NOMO-1 treated with DMSO at 0.1 percent for 48 hours (cell line): Measurements from ENCODE around the gene NCAPH2.

Experiments
- DNase-seq: peaks from one replicate; lab custom pipeline; 2025; ENCODE audit not compliant: unreplicated experiment; lab: John Stamatoyannopoulos, UW

Gene NCAPH2

GRCh38 chr22:50489363-50490243, 18.4 kb upstream of the NCAPH2 start:
- DNase-seq, result no peak

DNA sequence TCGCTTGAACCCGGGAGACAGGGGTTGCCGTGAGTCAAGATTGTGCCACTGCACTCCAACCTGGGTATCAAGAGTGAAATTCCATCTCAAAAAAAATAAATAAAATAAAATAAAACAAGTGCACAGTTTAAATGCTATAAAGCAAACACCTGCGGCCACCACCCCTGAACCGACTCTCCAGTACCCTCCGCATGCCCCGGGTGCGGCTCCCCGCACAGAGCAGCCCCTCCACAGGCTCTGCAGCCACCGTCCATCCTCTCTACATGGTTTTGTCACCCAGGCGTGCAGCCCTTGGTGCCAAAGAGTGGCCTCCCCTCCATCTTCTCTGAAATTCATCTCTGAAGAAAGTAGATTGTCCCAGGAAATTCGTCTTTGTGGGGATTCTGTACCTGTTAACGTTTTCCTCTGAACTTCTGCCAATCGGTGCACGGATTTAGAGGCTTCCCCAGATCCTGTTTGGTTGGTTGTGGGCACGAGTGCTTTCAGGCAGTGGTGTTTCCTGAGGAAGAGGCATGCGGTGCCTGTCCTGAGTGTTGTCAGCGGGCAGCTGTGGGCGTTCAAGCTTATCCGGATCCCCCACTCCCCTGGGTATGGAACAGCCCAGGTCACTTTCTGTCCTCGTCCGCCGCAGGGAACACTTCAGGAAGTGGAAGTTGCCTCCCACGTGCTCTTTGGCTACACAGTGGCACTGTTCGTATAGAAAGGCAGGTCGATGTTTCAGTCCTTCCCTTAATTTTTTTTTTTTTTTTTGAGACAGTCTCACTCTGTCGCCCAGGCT, 17.3 kb upstream of the NCAPH2 start:
- DNase-seq, result no peak

GRCh38 chr22:50497093-50497492, 10.9 kb upstream of the NCAPH2 start:
- no peak for DNase-seq

DNA sequence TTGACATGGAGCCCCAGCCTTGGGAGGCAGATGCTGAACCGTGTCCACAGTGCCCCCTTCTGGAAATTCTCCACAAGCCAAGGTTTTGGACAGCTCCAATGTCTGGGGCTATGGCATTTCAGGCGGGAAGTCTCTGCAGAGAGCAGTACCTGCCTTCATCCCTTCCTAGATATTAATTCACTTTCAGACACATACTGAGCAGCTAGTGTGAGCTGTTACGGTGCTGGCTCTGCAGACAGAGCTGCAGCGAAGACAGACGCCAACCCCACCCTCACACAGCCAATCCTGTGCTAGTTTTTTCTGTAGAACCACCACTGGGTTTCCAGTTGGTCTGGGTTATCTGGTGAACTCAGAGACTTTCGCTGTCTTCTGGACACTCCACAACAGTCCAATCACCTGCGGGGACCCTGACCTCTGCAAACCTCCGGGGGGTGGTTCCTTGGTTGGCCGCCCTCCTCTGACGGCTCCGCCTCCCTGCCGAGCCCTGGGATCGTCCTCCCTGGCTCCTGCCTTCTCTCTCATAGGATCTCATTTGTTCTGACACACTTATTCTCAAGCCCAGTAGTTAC, 9.6 kb upstream of the NCAPH2 start:
- DNase-seq, result peak; percentile 58

- no peak for DNase-seq
These were observed 7.6 kb upstream of the NCAPH2 start for GRCh38 chr22:50500452-50500851.

GRCh38 chr22:50502096-50502495, 5.9 kb upstream of the NCAPH2 start:
- no peak for DNase-seq

DNA sequence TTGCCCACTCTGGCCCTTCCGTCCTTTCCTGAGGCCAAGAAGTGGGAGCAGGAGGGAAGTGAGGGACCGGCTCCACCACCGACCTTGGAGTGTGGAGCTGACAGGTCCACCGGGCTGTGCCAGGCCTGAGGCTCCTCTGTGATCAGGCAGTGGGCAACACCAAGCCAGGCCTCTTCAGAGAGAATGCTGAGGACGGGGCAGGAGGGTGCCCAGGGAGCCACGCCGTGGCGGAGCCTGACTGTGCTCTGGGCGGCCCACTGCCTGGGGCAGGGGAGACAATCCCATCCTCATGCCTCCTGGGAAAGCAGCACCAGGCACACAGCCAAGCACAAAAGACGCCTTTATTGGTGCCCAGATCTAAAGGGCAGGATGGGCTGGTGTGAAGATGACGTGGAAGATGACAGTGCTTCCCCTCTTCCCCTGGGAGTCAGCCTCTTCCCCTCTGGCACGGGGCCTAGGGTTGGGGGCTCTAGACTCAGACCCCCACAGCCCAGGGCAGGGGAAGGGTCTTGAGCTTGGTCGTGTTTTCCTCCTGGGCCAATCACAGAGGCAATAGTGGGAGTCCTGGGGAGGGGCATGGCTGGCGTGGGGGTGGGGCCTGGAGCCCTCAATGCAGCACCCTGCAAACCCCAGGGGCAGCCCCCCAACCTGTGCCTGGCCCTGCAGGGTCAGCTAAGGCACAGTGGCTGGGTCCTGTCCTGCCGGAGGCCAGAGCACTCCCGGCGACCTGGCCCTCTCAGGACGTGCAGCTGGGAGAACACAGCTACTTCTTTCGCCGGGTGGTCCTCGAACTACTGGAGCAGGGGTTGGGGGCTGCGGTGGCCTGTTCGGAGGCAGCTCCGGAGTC, 5.2 kb upstream of the NCAPH2 start:
- DNase-seq, result no peak

GRCh38 chr22:50503475-50504145, 4.4 kb upstream of the NCAPH2 start:
- no peak for DNase-seq

- no peak for DNase-seq
These were observed 3.4 kb upstream of the NCAPH2 start for GRCh38 chr22:50504369-50505211.

GRCh38 chr22:50505276-50505775, 2.7 kb upstream of the NCAPH2 start:
- DNase-seq, result no peak

GRCh38 chr22:50505776-50506610, 2.0 kb upstream of the NCAPH2 start:
- no peak for DNase-seq

- DNase-seq, result no peak
These were observed 1.2 kb upstream of the NCAPH2 start for GRCh38 chr22:50506611-50507420.

DNA sequence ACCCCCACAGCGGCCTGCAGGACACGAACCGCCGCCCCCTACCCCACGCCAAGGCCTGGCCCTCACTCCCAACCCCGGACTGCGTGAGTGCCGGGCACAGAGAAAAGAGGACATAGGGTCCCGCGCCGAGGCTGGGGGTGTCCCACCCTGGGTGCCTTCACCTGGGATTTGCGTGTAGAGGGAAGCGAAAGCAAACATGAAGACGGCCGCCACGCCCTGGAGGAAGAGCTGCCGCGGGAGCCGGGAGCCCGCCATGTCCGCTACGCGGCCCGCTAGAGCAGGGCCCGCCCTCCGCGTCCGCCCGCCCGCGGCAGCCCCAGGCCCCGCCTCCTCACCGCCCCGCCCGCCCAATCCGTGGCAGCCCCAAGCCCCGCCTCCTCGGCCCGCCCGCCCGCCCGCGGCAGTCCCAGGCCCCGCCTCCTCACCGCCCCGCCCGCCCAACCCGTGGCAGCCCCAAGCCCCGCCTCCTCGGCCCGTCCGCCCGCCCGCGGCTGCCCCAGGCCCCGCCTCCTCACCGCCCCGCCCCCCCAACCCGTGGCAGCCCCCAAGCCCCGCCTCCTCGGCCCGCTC, 518 bp upstream of the NCAPH2 start, which contains the start of gene LMF2:
TSS of gene LMF2 (minus strand) at position 282 of the 570 bp plus-strand sequence. CDS start at position 255, 27 bp downstream.
- DNase-seq, result peak; percentile 89

- no peak for DNase-seq
These were observed 873 bp downstream of the NCAPH2 start for GRCh38 chr22:50508897-50509296.

DNA sequence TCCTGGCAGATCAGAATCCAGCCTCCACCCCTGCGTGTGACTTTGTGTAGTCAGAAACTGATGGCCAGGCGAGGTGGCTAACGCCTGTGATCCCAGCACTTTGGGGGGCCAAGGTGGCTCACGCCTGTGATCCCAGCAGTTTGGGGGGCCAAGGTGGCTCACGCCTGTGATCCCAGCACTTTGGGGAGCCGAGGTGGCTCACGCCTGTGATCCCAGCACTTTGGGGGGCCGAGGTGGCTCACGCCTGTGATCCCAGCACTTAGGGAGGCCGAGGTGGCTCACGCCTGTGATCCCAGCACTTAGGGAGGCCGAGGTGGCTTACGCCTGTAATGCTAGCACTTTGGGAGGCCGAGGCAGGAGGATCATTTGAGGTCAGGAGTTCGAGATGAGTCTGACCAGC, 5.2 kb downstream of the NCAPH2 start:
- DNase-seq, result no peak

DNA sequence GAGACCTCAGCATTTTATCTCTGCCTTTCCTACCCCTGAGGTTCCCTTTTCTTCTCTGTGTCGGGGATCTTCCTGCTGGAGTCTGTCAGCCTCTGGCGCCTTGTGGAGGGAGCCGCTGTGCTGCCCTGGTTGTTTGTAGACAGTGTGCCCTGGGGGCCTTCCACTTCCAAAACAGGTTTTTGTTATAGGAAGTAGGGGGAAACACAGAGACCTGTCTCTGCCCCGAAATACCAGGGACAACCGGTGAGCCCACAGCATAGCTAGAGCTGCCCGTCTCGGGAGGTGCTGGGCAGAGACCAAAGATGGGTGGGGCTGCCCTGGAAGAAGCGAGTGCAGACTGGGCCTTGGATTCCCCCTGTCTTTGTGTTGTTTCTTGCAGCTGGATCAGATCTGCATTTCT, 8.0 kb downstream of the NCAPH2 start:
- DNase-seq, result no peak

- no peak for DNase-seq
These were observed 8.9 kb downstream of the NCAPH2 start for GRCh38 chr22:50516891-50517290.
